KBM-7 (cell line): Measurements from ENCODE around the gene TSKS.
"Not testable (repeated sequence)": the region's sequence is repeated elsewhere in the genome, so short reads cannot be mapped to it uniquely, and the experiment has no call there.

Source experiments
- DNase-seq: peaks from one replicate; pipeline ENCODE4 v3.0.0-alpha.2; 2015
- in situ Hi-C: fragments of 300-500 bp; cut with MboI; formaldehyde crosslinking; loops from 2 replicates; pipeline ENCODE4 v1.14.3; 2020; ENCODE audit warnings: low sequenced_read_pairs, low pct_unique_long_range_greater_than_20kb, mixed read lengths

Gene TSKS

GRCh38 chr19:49738268-49738667, 24.8 kb downstream of the TSKS start:
- peak; percentile 16 for DNase-seq
- in situ Hi-C loops: no loop called here

- no peak for DNase-seq
- in situ Hi-C loops: no loop called here
Measured at GRCh38 chr19:49730166-49730565, 32.9 kb downstream of the TSKS start.

- in situ Hi-C loops: no loop called here
- DNase-seq: no peak
Measured at GRCh38 chr19:49727217-49728030, 35.7 kb downstream of the TSKS start.

- DNase-seq, in situ Hi-C loops: not testable (repeated sequence)
Measured at GRCh38 chr19:49719420-49719819, 43.7 kb downstream of the TSKS start.

- DNase-seq: no peak
- in situ Hi-C loops: no loop called here
Measured at GRCh38 chr19:49718991-49719390, 44.1 kb downstream of the TSKS start.

- DNase-seq: no peak
- in situ Hi-C loops: no loop called here
Measured at GRCh38 chr19:49718511-49718910, 44.6 kb downstream of the TSKS start.

GRCh38 chr19:49716154-49716553, 47.0 kb downstream of the TSKS start:
- in situ Hi-C loops: no loop called here

GRCh38 chr19:49713236-49713845, 49.8 kb downstream of the TSKS start:
- in situ Hi-C loops: no loop called here
- no peak for DNase-seq

More at GRCh38 chr19:49716154-49716553, 47.0 kb downstream of the TSKS start:
- DNase-seq: no peak

- in situ Hi-C loops: no loop called here
- DNase-seq: no peak
Measured at GRCh38 chr19:49712397-49712859, 50.7 kb downstream of the TSKS start.

- in situ Hi-C loops: no loop called here
- no peak for DNase-seq
Measured at GRCh38 chr19:49710372-49710951, 52.6 kb downstream of the TSKS start.

GRCh38 chr19:49705919-49706318, 57.2 kb downstream of the TSKS start:
- in situ Hi-C loops: no loop called here
- DNase-seq: no peak

- in situ Hi-C loops: no loop called here
Measured at GRCh38 chr19:49704888-49705642, 58.0 kb downstream of the TSKS start.

GRCh38 chr19:49701271-49701786, 61.8 kb downstream of the TSKS start:
- DNase-seq: no peak
- in situ Hi-C loops: no loop called here

More at GRCh38 chr19:49704888-49705642, 58.0 kb downstream of the TSKS start:
- DNase-seq: no peak

GRCh38 chr19:49700563-49700962, 62.5 kb downstream of the TSKS start:
- in situ Hi-C loops: no loop called here
- DNase-seq: no peak

GRCh38 chr19:49699364-49699763, 63.7 kb downstream of the TSKS start:
- DNase-seq: no peak
- in situ Hi-C loops: no loop called here

GRCh38 chr19:49696865-49697264, 66.2 kb downstream of the TSKS start:
- no peak for DNase-seq
- in situ Hi-C loops: no loop called here

- in situ Hi-C loops: no loop called here
- no peak for DNase-seq
Measured at GRCh38 chr19:49696115-49696514, 67.0 kb downstream of the TSKS start.

- no peak for DNase-seq
Measured at GRCh38 chr19:49692147-49692506, 71.0 kb downstream of the TSKS start.

More at GRCh38 chr19:49692147-49692506, 71.0 kb downstream of the TSKS start:
- in situ Hi-C loops: no loop called here
